ENCODE data around the gene FRMD1.

The FRMD1 gene

DNA sequence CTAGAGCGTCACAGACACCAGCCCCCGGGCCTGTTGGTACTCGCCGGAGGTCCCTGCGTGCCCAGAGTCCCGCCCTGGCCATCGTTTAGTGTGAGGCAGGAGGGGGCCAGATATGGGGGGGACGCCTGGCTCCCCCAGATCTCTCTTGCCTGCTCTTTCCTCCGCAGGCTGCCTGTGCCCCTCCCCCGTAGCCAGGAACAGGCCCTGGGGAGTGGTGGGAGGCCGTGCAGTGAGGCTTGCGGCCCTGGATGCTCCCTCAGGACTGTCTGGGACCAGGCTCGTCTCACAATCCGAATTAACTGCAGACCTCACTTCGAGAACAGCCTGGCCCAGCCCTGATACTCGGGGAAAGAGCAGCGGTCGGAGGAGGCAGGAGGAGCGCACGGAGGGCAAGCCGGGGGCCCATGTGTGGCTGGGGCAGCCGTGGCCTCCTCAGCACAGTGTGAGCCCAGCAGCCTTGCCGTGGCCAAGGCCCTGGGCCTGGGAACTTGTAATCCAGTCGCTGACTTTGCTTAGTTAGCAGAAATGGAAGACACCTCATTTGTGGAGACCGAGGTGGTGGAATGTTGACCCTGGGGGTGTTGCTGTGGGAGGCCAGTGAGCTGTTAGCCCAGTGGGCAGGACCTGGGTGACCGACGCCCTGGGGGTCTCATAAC, 28.7 kb downstream of the FRMD1 start:
- Histone ChIP-seq H3K4me1 (ENCODE audit: control insufficient read depth in 1 of 2, insufficient read depth in 2 of 2, low read length in 2 of 2) (no peaks in the 10 kb centered on the region), H3K27ac (ENCODE audit: low read depth, low read length) (no peak overlapping the region), H3K9me3 (ENCODE audit: control insufficient read depth in 1 of 2, low read length in 2 of 2) (no peaks in the 10 kb centered on the region), H3K36me3 (ENCODE audit: control insufficient read depth in 1 of 2, insufficient read depth in 2 of 2, low read length in 2 of 2) (no peaks in the 10 kb centered on the region), H3K27me3 (ENCODE audit: control insufficient read depth in 1 of 2, insufficient read depth in 2 of 2, low read length in 2 of 2) (no peaks in the 10 kb centered on the region), H3K9ac (ENCODE audit: low read depth in 1 of 2, low read length in 2 of 2) (no peak overlapping the region), H3K4me3 (ENCODE audit: low read depth in 1 of 2, low read length in 2 of 2) (no peak overlapping the region)

DNA sequence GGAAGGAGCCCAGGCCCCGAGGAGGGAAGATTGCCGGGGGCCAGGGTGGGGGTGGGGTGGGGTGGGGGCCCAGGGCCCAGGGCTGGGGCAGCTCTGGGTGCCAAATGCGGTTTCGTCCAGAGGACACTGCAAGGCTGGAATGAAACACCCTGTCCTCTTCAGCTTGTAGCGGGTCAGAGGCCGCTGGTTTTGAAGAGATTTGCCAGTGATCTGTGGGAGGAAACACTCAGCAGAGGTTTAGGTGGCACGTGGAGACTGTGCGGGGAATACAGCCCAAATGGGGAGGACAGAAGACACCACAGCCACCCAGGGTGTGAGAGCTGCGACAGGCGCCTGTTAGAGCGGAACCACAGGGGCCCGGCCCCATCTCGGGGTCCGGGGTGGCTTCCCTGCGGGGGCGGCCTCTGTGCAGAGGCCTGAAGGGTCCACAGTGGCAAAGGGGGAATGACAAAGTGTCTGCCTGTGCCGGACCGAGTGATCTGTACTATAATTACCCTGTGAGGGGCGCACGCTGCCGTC, 29.2 kb downstream of the FRMD1 start:
- H3K4me3 ChIP-seq (ENCODE audit: low read depth in 1 of 2, low read length in 2 of 2) = no peak overlapping the region
- H3K36me3 ChIP-seq (ENCODE audit: control insufficient read depth in 1 of 2, insufficient read depth in 2 of 2, low read length in 2 of 2) = no peaks in the 10 kb centered on the region
- no peak overlapping the region for H3K27ac ChIP-seq (ENCODE audit: low read depth, low read length)
- no peaks in the 10 kb centered on the region for H3K4me1 ChIP-seq (ENCODE audit: control insufficient read depth in 1 of 2, insufficient read depth in 2 of 2, low read length in 2 of 2)
- no peaks in the 10 kb centered on the region for H3K27me3 ChIP-seq (ENCODE audit: control insufficient read depth in 1 of 2, insufficient read depth in 2 of 2, low read length in 2 of 2)
- H3K9ac ChIP-seq (ENCODE audit: low read depth in 1 of 2, low read length in 2 of 2) = no peak overlapping the region
- H3K9me3 ChIP-seq (ENCODE audit: control insufficient read depth in 1 of 2, low read length in 2 of 2) = no peaks in the 10 kb centered on the region

DNA sequence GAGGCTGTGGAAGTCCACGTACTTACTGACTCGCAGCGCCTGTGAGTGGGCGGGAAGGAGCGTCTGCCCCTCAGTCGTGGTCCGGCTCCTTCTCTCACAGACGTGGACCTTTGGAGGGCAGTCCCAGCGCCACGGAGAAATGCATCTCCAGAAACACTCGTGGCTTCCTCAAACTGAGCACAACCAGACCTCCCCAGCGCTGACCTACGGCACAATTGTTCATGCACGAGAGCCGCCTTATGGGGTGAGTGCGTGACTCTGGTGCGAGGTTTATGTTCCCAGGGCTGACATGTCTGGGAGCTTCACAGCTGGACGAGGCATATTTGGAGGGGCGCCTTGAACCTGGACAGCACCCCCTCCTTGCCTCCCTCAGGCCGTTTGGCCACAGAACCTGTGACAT, 29.7 kb downstream of the FRMD1 start:
- Histone ChIP-seq H3K4me3 (ENCODE audit: low read depth in 1 of 2, low read length in 2 of 2) (no peak overlapping the region), H3K27ac (ENCODE audit: low read depth, low read length) (no peak overlapping the region), H3K4me1 (ENCODE audit: control insufficient read depth in 1 of 2, insufficient read depth in 2 of 2, low read length in 2 of 2) (no peaks in the 10 kb centered on the region)

DNA sequence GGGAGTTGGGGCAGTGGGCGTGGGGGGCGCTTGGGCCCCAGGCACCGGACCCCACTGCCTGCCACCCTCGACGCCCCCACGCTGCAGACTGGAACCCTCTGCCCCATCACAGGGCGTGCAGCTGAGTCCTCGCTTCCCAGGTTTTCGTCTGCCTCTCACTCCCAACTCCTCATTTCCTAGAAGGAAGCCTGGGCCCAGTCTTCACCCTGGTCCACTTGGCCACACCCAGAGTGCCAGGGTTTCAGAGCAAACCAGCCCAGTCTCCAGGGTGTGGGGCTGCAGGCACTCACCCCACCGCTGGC, 30.3 kb downstream of the FRMD1 start:
- no peak overlapping the region for H3K4me3 ChIP-seq (ENCODE audit: low read depth in 1 of 2, low read length in 2 of 2)
- no peak overlapping the region for H3K27ac ChIP-seq (ENCODE audit: low read depth, low read length)
- no peaks in the 10 kb centered on the region for H3K9me3 ChIP-seq (ENCODE audit: control insufficient read depth in 1 of 2, low read length in 2 of 2)
- H3K9ac ChIP-seq (ENCODE audit: low read depth in 1 of 2, low read length in 2 of 2) = no peak overlapping the region
- no peaks in the 10 kb centered on the region for H3K4me1 ChIP-seq (ENCODE audit: control insufficient read depth in 1 of 2, insufficient read depth in 2 of 2, low read length in 2 of 2)
- H3K36me3 ChIP-seq (ENCODE audit: control insufficient read depth in 1 of 2, insufficient read depth in 2 of 2, low read length in 2 of 2) = no peaks in the 10 kb centered on the region
- H3K27me3 ChIP-seq (ENCODE audit: control insufficient read depth in 1 of 2, insufficient read depth in 2 of 2, low read length in 2 of 2) = no peaks in the 10 kb centered on the region

More for the DNA sequence above, 29.7 kb downstream of the FRMD1 start:
- no peaks in the 10 kb centered on the region for H3K27me3 ChIP-seq (ENCODE audit: control insufficient read depth in 1 of 2, insufficient read depth in 2 of 2, low read length in 2 of 2)
- no peaks in the 10 kb centered on the region for H3K36me3 ChIP-seq (ENCODE audit: control insufficient read depth in 1 of 2, insufficient read depth in 2 of 2, low read length in 2 of 2)
- no peak overlapping the region for H3K9ac ChIP-seq (ENCODE audit: low read depth in 1 of 2, low read length in 2 of 2)
- H3K9me3 ChIP-seq (ENCODE audit: control insufficient read depth in 1 of 2, low read length in 2 of 2) = no peaks in the 10 kb centered on the region

DNA sequence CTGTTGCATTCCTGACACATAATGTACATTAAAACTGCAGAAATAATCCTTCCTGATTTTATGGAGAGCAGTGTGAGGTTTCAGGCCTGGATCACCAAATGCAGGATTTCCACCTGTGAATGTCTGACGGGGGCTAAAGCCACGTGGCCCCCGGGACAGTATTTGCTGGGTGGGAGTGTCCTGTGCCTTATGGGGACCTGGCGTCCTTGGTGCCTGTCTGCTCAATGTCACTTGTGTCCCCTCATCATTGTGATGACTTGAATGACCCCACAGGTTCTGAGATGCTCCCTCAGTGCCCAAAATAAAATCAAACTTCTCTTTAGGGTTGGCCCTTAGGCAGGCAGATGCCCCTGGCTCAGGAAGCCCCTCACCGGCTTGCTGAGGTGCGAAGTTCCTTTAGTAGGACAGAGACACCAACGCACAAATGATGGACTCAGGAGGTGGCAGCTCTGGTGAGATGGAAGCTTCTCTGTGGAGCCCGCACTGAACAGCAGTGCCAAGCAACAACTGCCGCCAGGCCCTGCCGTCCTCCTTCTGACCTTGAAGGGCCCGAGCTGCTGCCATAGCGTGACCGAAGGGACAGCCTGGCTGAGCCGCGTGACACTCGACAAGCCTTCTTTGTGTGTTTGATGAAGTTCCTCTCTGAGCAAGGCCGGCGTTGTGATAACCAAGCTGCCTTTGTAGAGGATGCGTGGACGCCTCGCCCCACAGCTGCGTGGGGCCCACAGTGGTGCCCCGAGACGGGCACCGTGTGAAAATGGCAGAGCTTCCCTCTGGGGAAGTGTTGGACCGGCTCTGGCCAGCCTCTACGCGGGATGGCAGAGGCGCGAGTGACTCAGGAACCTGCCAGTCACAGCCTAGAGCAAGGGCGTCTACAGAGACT, 30.9 kb downstream of the FRMD1 start:
- Histone ChIP-seq H3K27me3 (ENCODE audit: control insufficient read depth in 1 of 2, insufficient read depth in 2 of 2, low read length in 2 of 2) (no peaks in the 10 kb centered on the region), H3K27ac (ENCODE audit: low read depth, low read length) (no peak overlapping the region), H3K9ac (ENCODE audit: low read depth in 1 of 2, low read length in 2 of 2) (no peak overlapping the region), H3K36me3 (ENCODE audit: control insufficient read depth in 1 of 2, insufficient read depth in 2 of 2, low read length in 2 of 2) (no peaks in the 10 kb centered on the region), H3K4me3 (ENCODE audit: low read depth in 1 of 2, low read length in 2 of 2) (no peak overlapping the region), H3K4me1 (ENCODE audit: control insufficient read depth in 1 of 2, insufficient read depth in 2 of 2, low read length in 2 of 2) (no peaks in the 10 kb centered on the region), H3K9me3 (ENCODE audit: control insufficient read depth in 1 of 2, low read length in 2 of 2) (no peaks in the 10 kb centered on the region)

DNA sequence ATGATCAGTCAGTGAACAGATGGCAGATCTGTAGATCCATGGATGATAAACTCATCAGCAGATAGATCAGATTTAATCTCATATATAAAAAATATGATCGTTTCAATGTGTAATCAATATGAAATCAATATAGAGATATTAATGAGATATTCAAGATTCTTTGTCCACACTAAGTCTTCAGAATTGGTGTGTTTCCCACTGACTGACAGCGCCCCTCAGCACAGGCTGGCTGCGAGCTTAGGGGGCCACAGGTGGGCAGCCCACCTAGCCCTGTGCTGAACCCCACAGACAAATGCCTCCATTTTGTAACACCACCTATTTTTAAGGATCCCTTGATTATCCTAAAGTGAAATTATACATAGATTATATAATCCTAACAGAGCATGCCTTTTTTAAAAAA, 32.3 kb downstream of the FRMD1 start:
- Histone ChIP-seq H3K9ac (ENCODE audit: low read depth in 1 of 2, low read length in 2 of 2) (no peak overlapping the region), H3K27ac (ENCODE audit: low read depth, low read length) (no peak overlapping the region), H3K9me3 (ENCODE audit: control insufficient read depth in 1 of 2, low read length in 2 of 2) (peaks cover 0 to 2% of the 10 kb centered on the region in 2 donors), H3K36me3 (ENCODE audit: control insufficient read depth in 1 of 2, insufficient read depth in 2 of 2, low read length in 2 of 2) (no peaks in the 10 kb centered on the region), H3K4me3 (ENCODE audit: low read depth in 1 of 2, low read length in 2 of 2) (no peak overlapping the region), H3K27me3 (ENCODE audit: control insufficient read depth in 1 of 2, insufficient read depth in 2 of 2, low read length in 2 of 2) (no peaks in the 10 kb centered on the region), H3K4me1 (ENCODE audit: control insufficient read depth in 1 of 2, insufficient read depth in 2 of 2, low read length in 2 of 2) (no peaks in the 10 kb centered on the region)

DNA sequence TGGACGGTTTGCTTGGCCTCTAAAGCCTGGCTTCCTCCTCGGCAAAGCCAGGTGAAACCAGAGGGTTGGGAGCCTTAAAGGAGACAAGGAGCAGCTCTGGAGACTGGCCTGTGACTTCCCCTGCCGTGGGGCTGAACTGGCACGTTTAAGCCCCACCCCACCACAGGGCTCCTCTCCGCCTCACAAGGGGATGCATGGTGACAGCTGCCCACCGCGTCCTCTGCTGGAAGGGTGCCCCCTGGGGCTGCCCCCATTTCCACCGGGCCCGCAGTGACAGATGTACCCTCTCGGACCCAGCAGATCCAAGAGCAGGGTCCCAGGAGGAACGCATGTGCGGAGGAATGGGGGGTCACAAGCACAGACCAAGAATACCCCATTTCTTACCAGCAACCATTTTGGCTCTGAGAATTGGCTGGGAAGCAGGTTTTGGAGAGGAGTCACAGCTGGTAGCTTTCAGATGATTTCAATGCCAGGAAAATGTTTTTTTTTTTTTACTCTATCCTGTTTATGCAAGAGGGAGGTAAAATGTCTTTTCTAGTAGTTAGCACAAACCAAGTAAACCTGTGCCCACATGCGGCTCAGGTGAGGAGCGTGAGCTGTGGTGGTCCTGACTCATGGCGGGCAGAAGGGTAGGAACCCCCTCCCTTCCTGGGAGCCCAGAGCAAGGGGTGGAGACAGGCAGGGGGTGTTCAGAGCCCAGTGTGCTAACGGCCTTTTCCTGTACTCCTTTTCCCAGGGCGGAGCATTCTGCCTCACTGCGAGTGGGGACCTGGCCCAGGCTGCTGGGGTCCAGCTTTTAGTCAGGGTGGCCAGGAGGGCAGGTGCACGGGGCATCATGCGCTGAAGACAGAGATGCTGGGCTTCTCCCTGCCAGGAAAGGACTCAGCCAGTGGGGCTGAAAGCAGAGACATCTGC, 33.0 kb downstream of the FRMD1 start:
- H3K9ac ChIP-seq (ENCODE audit: low read depth in 1 of 2, low read length in 2 of 2) = no peak overlapping the region
- peaks cover 0 to 6% of the 10 kb centered on the region in 2 donors for H3K9me3 ChIP-seq (ENCODE audit: control insufficient read depth in 1 of 2, low read length in 2 of 2)
- no peaks in the 10 kb centered on the region for H3K36me3 ChIP-seq (ENCODE audit: control insufficient read depth in 1 of 2, insufficient read depth in 2 of 2, low read length in 2 of 2)
- H3K27ac ChIP-seq (ENCODE audit: low read depth, low read length) = no peak overlapping the region
- no peaks in the 10 kb centered on the region for H3K27me3 ChIP-seq (ENCODE audit: control insufficient read depth in 1 of 2, insufficient read depth in 2 of 2, low read length in 2 of 2)
- no peaks in the 10 kb centered on the region for H3K4me1 ChIP-seq (ENCODE audit: control insufficient read depth in 1 of 2, insufficient read depth in 2 of 2, low read length in 2 of 2)
- no peak overlapping the region for H3K4me3 ChIP-seq (ENCODE audit: low read depth in 1 of 2, low read length in 2 of 2)

DNA sequence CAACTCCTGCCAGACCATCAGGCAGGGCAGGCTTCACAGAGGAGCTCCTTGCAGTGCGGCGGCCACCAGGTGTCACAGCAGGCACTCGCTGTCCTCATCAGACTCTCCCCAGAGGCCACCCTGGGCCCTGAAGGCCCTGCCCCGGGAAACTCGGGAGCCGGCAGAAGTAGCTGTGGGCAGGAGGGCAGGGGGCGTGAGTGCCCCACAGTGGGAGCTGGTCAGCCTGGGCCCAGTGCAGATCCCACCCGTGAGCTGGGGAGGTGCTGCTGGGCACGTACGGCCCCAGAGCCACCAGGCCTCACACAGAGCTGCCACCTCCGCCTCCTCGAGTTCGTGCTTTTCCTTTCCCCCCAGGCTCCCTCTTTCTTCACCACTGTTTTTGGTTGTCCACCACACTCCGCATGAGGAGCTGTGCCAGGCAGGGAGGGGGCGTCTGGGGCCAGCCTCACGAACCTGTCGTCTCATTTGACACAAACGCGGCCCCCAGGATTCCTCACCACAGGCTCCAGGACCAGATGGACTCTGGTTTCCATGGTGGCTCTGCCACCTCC, 33.8 kb downstream of the FRMD1 start:
- Histone ChIP-seq H3K9ac (ENCODE audit: low read depth in 1 of 2, low read length in 2 of 2) (no peak overlapping the region), H3K9me3 (ENCODE audit: control insufficient read depth in 1 of 2, low read length in 2 of 2) (peaks cover under 1 to 13% of the 10 kb centered on the region in 2 donors)

DNA sequence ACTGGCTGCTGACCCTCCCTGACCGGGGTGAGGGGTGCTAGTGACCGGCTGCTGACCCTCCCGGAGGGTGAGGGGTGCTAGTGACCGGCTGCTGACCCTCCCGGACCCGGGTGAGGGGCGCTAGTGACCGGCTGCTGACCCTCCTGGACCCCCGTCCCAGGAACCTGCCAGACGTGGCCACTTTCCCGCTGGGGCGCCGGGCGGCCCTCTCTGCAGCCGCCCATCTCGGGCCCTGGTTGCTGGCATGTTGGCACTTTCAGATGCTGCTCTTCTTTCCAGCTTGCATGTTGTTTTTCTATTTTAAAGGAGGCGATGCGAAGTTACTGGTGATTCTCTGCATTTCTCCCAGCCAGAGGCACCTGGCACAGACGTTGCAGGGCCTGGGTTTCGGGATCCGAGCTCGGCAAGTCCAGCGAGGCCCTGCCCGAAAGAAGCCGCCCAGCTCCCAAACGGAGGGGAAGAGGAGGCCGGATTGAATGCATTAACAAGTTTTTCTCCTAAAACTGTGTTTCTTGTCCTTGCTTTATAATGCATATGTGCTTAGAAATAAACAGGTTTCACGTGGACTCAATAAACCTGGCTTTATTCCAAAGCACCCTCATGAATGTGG, 34.4 kb downstream of the FRMD1 start:
- Histone ChIP-seq H3K9me3 (ENCODE audit: control insufficient read depth in 1 of 2, low read length in 2 of 2) (peaks cover 6 to 18% of the 10 kb centered on the region in 2 donors), H3K4me3 (ENCODE audit: low read depth in 1 of 2, low read length in 2 of 2) (no peak overlapping the region), H3K4me1 (ENCODE audit: control insufficient read depth in 1 of 2, insufficient read depth in 2 of 2, low read length in 2 of 2) (no peaks in the 10 kb centered on the region), H3K9ac (ENCODE audit: low read depth in 1 of 2, low read length in 2 of 2) (no peak overlapping the region), H3K36me3 (ENCODE audit: control insufficient read depth in 1 of 2, insufficient read depth in 2 of 2, low read length in 2 of 2) (no peaks in the 10 kb centered on the region), H3K27me3 (ENCODE audit: control insufficient read depth in 1 of 2, insufficient read depth in 2 of 2, low read length in 2 of 2) (no peaks in the 10 kb centered on the region), H3K27ac (ENCODE audit: low read depth, low read length) (no peak overlapping the region)

More for the DNA sequence above, 33.8 kb downstream of the FRMD1 start:
- Histone ChIP-seq H3K27me3 (ENCODE audit: control insufficient read depth in 1 of 2, insufficient read depth in 2 of 2, low read length in 2 of 2) (no peaks in the 10 kb centered on the region), H3K36me3 (ENCODE audit: control insufficient read depth in 1 of 2, insufficient read depth in 2 of 2, low read length in 2 of 2) (no peaks in the 10 kb centered on the region), H3K27ac (ENCODE audit: low read depth, low read length) (no peak overlapping the region), H3K4me3 (ENCODE audit: low read depth in 1 of 2, low read length in 2 of 2) (no peak overlapping the region), H3K4me1 (ENCODE audit: control insufficient read depth in 1 of 2, insufficient read depth in 2 of 2, low read length in 2 of 2) (no peaks in the 10 kb centered on the region)

Measured in duodenal mucosa (tissue), 2 donors.